Astrocyte (in vitro differentiated cells and primary cell): ENCODE measurements around the gene RCAN2.

Experiments used
- CTCF ChIP-seq: IDR thresholded peaks from 2 replicates; pipeline ENCODE4 v1.5.1; 2011; ENCODE audit warnings: low read depth, mild to moderate bottlenecking, inconsistent platforms, low read length, moderate library complexity; ENCODE audit not compliant: insufficient read depth
- EZH2 ChIP-seq: IDR thresholded peaks from 2 replicates; pipeline ENCODE4 v1.6.1; 2012; ENCODE audit warnings: mild to moderate bottlenecking, low read length, inconsistent platforms; ENCODE audit not compliant: insufficient read depth

- TF ChIP-seq CTCF: no peak
- TF ChIP-seq EZH2: no peak
Observed at GRCh38 chr6:46175446-46175845, 315.8 kb downstream of the RCAN2 start.
